Endodermal cell (in vitro differentiated cells): ENCODE data around the gene PTPMT1. TPM values are rescaled to one million over a fixed set of nuclear protein-coding genes. Genes with fewer than 3 reads are reported as not detected.

Experiments used
- DNase-seq: peaks from one replicate; pipeline ENCODE4 v3.0.0-alpha.2; 2017
- H3K27ac ChIP-seq: 2 replicates; pipeline ENCODE4 v1.5.1; 2013; ENCODE audit warnings: mild to moderate bottlenecking, low read depth, low read length, moderate library complexity
- H3K27me3 ChIP-seq: 2 replicates; pipeline ENCODE4 v1.6.1; 2013; ENCODE audit warnings: mild to moderate bottlenecking, low read length, moderate library complexity; ENCODE audit not compliant: insufficient read depth, control insufficient read depth, poor library complexity, severe bottlenecking
- H3K36me3 ChIP-seq: 2 replicates; pipeline ENCODE4 v1.7.0; 2013; ENCODE audit warnings: mild to moderate bottlenecking, low read length, moderate library complexity; ENCODE audit not compliant: control insufficient read depth, insufficient read depth
- H3K4me1 ChIP-seq: one replicate; pipeline ENCODE4 v1.7.0; 2013; ENCODE audit warnings: low read length; ENCODE audit not compliant: control insufficient read depth, insufficient read depth
- H3K4me3 ChIP-seq: 2 replicates; pipeline ENCODE4 v1.5.1; 2013; ENCODE audit warnings: mild to moderate bottlenecking, low read length, moderate library complexity
- H3K9ac ChIP-seq: 2 replicates; pipeline ENCODE4 v1.6.1; 2013; ENCODE audit warnings: mild to moderate bottlenecking, low read length, moderate library complexity; ENCODE audit not compliant: poor library complexity, severe bottlenecking; ENCODE audit errors: extremely low read depth
- H3K9me3 ChIP-seq: 2 replicates; pipeline ENCODE4 v1.6.1; 2013; ENCODE audit warnings: mild to moderate bottlenecking, low read length, moderate library complexity; ENCODE audit not compliant: control insufficient read depth
- H3K27ac Mint-ChIP-seq: 2 replicates; pipeline ENCODE4 v1.8.0; 2020; ENCODE audit warnings: mixed read lengths
- H3K27me3 Mint-ChIP-seq: 2 replicates; pipeline ENCODE4 v1.8.0; 2021; ENCODE audit warnings: mild to moderate bottlenecking, mixed read lengths; ENCODE audit not compliant: insufficient read depth
- H3K36me3 Mint-ChIP-seq: 2 replicates; pipeline ENCODE4 v1.8.0; 2020; ENCODE audit warnings: low read depth, mixed read lengths
- H3K4me1 Mint-ChIP-seq: 2 replicates; pipeline ENCODE4 v1.8.0; 2020; ENCODE audit warnings: mixed read lengths
- H3K4me3 Mint-ChIP-seq: 2 replicates; pipeline ENCODE4 v1.8.0; 2020; ENCODE audit warnings: mild to moderate bottlenecking, moderate library complexity, mixed read lengths
- H3K9me3 Mint-ChIP-seq: 2 replicates; pipeline ENCODE4 v1.8.0; 2020; ENCODE audit warnings: mild to moderate bottlenecking, mixed read lengths
- WGBS, 2 experiments: methylation state at CpG; one replicate each; pipeline versions ENCODE4 v1.1.5 to v1.1.7; 2013; ENCODE audit warnings: missing lambda C conversion rate in 2 of 2, mixed read lengths in 1 of 2; ENCODE audit not compliant: insufficient coverage in 1 of 2, insufficient read length in 1 of 2; 5-methylcytosine and 5-hydroxymethylcytosine counted together
- total RNA-seq, 2 donors: library from RNA; stranded (reverse); fragmentation: NEBNext Ultra II Directional in 1 of 2; extraction: Animal tissue kit (Norgen Biotek cat#: 25700) in 1 of 2; gene quantifications; 2 replicates in 1 of 2; 3 replicates in 1 of 2; pipeline ENCODE4 v1.2.1, GENCODE V29; 2021
- TF ChIP-seq, protein P1 (sequence below): fragments of 200-600 bp; sonication (generic); conservative IDR thresholded peaks from 2 replicates; pipeline ENCODE4 v1.5.0; 2021; ENCODE audit warnings: antibody characterized with exemption, mild to moderate bottlenecking

Gene PTPMT1
- total RNA-seq, 2 donors from 2014 or later = 55.8 to 65.0 TPM

GRCh38 chr11:47611348-47611794 is 46.0 kb downstream of the PTPMT1 start:
- no peak overlapping the region for H3K27ac Mint-ChIP-seq
- H3K4me1 ChIP-seq = no peaks in the 10 kb centered on the region
- no peaks in the 10 kb centered on the region for H3K27me3 Mint-ChIP-seq
- H3K4me3 Mint-ChIP-seq = no peak overlapping the region
- H3K36me3 ChIP-seq = peaks cover 11% of the 10 kb centered on the region
- 95 to 100% methylated on average over 5 to 6 of the region's 6 CpGs for WGBS, 2 experiments
- H3K9ac ChIP-seq = no peak overlapping the region
- H3K9me3 ChIP-seq = no peaks in the 10 kb centered on the region
- H3K27me3 ChIP-seq = no peaks in the 10 kb centered on the region
- H3K27ac ChIP-seq = no peak overlapping the region
- TF ChIP-seq, protein P1, sequence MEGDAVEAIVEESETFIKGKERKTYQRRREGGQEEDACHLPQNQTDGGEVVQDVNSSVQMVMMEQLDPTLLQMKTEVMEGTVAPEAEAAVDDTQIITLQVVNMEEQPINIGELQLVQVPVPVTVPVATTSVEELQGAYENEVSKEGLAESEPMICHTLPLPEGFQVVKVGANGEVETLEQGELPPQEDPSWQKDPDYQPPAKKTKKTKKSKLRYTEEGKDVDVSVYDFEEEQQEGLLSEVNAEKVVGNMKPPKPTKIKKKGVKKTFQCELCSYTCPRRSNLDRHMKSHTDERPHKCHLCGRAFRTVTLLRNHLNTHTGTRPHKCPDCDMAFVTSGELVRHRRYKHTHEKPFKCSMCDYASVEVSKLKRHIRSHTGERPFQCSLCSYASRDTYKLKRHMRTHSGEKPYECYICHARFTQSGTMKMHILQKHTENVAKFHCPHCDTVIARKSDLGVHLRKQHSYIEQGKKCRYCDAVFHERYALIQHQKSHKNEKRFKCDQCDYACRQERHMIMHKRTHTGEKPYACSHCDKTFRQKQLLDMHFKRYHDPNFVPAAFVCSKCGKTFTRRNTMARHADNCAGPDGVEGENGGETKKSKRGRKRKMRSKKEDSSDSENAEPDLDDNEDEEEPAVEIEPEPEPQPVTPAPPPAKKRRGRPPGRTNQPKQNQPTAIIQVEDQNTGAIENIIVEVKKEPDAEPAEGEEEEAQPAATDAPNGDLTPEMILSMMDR = no peak
- H3K9me3 Mint-ChIP-seq = no peaks in the 10 kb centered on the region
- peaks cover 5% of the 10 kb centered on the region for H3K4me1 Mint-ChIP-seq
- H3K4me3 ChIP-seq = no peak overlapping the region
- peaks cover 2% of the 10 kb centered on the region for H3K36me3 Mint-ChIP-seq
- DNase-seq = peak; percentile 30

DNA sequence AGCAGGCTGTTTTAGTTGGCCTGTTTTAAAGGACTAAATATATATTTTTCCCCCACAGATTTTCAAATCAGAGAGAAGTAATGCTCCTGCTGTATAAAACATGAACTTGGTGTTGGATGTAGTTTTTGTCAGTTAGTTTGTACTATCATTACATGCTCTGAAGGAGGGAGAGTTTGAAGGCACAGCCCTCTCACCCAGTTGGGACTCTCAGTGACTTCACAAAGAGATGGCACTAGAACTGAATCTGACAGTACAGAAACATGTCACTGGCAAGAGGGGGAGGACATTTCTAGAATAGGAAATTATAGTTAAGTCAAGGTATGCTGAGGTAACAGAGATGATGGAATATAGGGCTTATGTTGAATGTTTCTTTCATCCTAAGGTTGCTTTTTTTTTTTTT is 49.9 kb downstream of the PTPMT1 start:
- TF ChIP-seq, protein P1 = no peak
- Histone ChIP-seq H3K36me3 (peaks cover 37% of the 10 kb centered on the region), H3K27ac (no peak overlapping the region), H3K27me3 (no peaks in the 10 kb centered on the region), H3K9me3 (no peaks in the 10 kb centered on the region), H3K4me1 (no peaks in the 10 kb centered on the region), H3K9ac (no peak overlapping the region), H3K4me3 (no peak overlapping the region)
- H3K27ac Mint-ChIP-seq = no peak overlapping the region
- DNase-seq = peak; percentile 7
- H3K9me3 Mint-ChIP-seq = no peaks in the 10 kb centered on the region
- H3K27me3 Mint-ChIP-seq = no peaks in the 10 kb centered on the region
- H3K36me3 Mint-ChIP-seq = peaks cover 14% of the 10 kb centered on the region
- H3K4me3 Mint-ChIP-seq = no peak overlapping the region
- no peaks in the 10 kb centered on the region for H3K4me1 Mint-ChIP-seq

DNA sequence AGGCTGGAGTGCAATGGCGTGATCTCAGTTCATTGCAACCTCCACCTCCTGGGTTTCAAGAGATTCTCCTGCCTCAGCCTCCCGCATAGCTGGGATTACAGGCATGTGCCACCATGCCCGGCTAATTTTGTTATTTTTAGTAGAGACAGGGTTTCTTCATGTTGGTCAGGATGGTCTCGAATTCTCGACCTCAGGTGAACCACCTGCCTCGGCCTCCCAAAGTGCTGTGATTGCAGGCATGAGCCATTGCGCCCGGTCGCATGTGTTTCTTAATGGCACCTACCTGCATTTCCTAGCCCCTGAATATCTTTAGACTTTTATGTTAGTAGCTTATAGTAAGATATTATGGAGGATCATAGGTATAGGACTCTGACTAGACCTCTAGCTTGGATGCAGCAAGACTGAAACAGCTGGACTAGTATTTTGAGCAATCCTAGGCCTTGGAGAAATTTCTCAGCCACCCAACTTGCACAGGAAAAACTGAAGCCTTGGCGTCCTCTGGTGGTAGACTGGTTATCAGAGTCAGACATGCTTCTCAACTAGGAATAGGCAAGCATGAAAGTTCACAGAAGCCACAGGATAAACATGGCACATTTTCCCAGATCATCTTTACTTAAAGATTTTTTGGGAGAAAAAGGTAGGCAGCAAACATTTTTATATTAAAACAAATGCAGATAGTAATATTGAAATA is 51.5 kb downstream of the PTPMT1 start:
- no peak overlapping the region for H3K27ac Mint-ChIP-seq
- H3K27ac ChIP-seq = no peak overlapping the region
- no peaks in the 10 kb centered on the region for H3K27me3 Mint-ChIP-seq
- no peak overlapping the region for H3K4me3 Mint-ChIP-seq
- no peaks in the 10 kb centered on the region for H3K9me3 Mint-ChIP-seq
- H3K27me3 ChIP-seq = no peaks in the 10 kb centered on the region
- TF ChIP-seq, protein P1 = peak; percentile 87
- 83 to 87% methylated on average over 9 to 10 of the region's 10 CpGs for WGBS, 2 experiments
- H3K36me3 Mint-ChIP-seq = peaks cover 25% of the 10 kb centered on the region
- no peaks in the 10 kb centered on the region for H3K9me3 ChIP-seq
- H3K4me1 ChIP-seq = no peaks in the 10 kb centered on the region
- H3K9ac ChIP-seq = no peak overlapping the region
- no peak overlapping the region for H3K4me3 ChIP-seq
- no peaks in the 10 kb centered on the region for H3K4me1 Mint-ChIP-seq
- DNase-seq = peak; percentile 85
- peaks cover 41% of the 10 kb centered on the region for H3K36me3 ChIP-seq
